Kasumi-1 (cell line): ENCODE measurements around the gene ARID3A.
"Not testable (repeated sequence)": the region's sequence is repeated elsewhere in the genome, so short reads cannot be mapped to it uniquely, and the experiment has no call there.

Experiments
- DNase-seq, 2 experiments: peaks; one replicate each; lab custom pipeline; 2025; lab: John Stamatoyannopoulos, UW

Gene ARID3A

GRCh38 chr19:925526-926322 is at the start of gene ARID3A:
TSS of gene ARID3A (plus strand) at chr19:926035. CDS start at chr19:929529, 3,494 bp downstream.
- peak; percentile 90 to 91 for DNase-seq

DNA sequence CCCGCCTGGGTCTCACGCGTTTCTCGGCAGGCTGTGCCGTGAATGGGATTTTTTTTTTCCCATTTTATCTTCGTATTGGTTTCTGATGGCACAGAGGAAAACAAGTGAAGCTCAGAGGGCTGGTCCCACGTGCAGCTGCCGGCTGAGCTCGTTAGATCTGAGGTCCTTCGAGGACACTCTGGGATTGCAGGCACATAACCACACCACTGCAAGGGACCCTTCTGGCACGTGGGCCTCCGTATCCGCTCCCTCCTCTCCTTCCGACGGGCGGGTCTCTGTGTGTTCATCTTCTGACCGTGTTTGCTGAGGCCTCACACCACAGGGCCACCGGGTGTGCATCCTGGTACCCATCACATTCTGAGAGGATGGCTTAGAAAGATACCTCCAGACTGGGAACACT is 49.7 kb upstream of the ARID3A start:
- DNase-seq: no peak

- DNase-seq: no peak
Measured at GRCh38 chr19:876780-877314, 49.0 kb upstream of the ARID3A start.

DNA sequence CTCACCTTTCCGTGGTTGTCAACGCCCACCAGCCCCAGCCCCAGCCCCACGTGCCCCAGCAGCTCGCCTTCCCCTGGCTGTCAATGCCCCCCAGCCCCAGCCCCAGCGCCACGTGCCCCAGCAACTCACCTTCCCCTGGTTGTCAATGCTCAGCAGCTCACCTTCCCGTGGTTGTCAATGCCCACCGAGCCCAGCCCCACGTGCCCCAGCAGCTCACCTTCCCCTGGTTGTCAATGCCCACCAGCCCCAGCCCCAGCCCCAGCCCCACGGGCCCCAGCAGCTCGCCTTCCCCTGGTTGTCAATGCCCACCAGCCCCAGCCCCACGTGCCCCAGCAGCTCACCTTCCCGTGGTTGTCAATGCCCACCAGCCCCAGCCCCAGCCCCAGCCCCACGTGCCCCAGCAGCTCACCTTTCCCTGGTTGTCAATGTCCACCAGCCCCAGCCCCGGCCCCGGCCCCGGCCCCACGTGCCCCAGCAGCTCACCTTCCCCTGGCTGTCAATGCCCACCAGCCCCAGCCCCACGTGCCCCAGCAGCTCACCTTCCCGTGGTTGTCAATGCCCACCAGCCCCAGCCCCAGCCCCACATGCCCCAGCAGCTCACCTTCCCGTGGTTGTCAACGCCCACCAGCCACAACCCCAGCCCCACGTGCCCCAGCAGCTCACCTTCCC is 47.7 kb upstream of the ARID3A start:
- DNase-seq: not testable (repeated sequence)

GRCh38 chr19:878751-879561 is 46.9 kb upstream of the ARID3A start:
- DNase-seq: not testable (repeated sequence)

DNA sequence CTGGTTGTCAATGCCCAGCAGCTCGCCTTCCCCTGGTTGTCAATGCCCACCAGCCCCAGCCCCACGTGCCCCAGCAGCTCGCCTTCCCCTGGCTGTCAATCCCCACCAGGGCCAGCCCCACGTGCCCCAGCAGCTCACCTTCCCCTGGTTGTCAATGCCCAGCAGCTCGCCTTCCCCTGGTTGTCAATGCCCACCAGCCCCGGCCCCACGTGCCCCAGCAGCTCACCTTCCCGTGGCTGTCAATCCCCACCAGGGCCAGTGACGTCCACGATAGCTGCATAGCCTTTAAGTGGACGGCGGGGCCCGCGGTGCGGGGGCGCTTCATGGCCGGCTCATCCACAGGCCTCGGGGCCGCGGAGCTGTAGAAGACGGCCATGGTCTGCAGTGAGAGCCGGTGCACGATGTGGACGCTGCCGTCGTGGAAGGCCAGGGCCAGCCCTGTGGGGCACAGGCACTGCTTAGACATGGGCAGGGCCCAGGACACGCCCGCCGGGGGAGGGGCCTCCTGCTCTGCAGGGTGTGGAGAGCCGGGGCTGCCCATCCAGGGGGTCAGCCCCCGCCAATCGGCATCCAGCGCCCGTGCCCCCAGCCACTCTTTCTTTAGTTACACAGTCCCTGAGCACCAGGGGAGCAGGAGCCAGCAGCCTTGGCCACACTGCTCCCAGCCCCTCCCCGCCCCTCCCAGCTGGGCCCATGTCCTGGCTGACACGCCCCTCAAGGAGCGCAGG is 46.0 kb upstream of the ARID3A start:
- no peak for DNase-seq

DNA sequence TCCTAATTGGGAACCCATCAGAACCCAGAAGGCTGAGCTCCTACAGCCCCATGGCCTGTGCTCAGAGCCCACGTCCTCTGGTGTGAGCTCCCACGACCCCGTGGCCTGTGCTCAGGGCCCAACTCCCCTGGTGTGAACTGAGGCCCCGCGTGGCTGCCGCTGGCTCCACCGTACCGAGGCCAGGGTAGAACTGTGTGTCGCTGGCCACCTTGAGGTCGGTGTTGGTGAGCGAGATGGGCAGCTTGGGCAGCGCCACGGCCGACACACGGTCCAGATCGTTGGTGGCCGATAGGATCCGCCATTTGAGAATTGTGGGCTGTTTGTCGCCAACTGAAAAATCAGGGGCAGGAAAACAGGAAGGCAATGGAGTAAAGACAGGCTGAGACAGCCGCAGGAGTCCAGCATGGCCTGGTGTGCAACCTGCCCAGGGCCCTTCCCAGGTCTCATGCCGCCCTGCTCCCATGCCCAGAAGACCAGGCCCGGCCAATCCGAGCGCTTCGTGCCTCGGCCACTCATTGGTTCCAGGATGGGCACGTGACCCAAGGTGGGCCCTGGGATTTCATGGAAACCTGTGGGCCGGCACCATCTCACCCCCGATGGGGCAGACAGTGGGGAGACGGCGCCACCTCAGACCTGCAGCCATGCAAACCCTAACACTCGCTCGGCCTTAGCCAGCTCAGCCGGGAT is 44.3 kb upstream of the ARID3A start:
- no peak for DNase-seq

DNA sequence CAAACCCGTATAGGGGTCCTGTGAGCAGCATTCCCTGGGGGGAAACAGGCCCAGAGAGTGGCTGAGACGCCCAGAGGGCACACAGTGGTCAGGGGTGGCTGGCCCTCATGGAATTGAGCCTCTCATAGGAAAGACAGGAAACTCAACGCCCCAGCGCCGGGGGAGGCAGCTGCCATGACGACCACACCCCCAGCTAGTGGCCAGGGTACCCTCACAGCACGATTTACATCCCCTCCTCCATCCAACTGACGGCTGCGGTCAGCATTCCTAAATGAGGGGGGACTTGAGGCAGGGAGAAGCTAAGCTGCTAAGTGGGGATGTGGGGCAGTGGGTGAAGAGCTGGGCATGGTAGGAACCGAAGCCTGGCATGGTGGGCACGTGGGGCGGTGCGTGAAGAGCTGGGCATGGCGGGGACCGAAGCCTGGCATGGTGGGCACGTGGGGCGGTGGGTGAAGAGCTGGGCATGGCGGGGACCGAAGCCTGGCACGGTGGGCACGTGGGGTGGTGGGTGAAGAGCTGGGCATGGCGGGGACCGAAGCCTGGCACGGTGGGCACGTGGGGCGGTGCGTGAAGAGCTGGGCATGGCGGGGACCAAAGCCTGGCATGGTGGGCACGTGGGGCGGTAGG is 42.9 kb upstream of the ARID3A start:
- DNase-seq: no peak

DNA sequence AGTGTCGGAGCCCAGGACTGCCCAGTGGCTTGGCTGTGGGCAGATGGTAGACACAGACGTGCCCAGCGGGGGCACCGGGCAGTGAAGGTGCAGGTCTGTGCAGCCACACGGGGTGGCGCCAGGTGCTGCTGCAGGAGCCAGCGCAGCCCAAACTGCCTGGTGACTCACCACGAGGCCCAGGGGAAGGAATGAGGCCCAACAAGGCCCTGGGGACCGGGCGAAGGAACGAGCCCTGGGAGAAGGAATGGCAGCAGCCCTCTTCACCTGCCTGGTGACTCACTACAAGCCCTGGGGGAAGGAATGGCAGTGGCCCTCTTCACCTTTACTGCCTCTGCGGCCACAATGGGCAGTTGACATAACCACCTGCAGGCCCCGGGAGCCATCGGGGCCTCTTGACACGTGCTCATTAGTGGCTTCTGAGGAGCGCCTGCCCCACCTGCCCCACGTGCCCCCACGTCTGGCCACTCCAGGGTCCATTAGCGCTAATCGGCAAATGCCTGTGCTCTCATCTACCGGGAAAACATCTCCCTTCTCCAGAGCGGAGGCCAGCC is 42.1 kb upstream of the ARID3A start:
- no peak for DNase-seq

- DNase-seq: no peak
Measured at GRCh38 chr19:884420-885211, 41.2 kb upstream of the ARID3A start.

DNA sequence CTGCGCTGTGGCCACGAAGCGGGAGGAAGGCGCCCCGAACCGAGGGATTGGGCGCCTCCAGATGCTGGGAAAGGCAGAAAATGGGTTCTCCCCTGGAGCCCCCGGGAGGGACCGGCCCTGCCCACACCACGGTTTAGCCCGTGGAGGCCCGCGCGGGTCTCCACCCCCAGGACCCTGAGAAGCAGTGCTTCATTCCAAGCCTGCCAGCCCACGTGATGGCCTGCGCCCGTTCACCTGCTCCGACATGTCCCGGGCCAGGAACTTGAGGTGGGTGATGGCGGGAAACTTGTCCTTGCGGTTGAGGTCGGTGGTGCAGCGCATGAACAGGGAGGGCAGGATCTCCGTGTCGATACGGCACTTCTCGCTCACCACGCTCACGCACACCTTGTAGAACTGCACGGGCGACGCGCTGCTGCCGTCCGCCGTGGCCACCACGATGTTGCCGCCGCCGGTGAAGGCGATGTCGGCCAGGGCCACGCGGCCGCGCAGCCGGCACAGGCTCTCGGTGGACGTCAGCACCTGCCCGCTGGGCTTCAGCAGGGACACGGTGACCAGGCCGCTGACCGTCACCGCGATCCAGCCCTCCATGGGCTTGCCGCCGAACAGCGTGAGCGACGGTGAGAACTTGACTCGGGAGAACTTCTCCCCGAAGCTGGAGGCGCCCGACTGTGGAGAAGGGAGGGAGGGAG is 40.2 kb upstream of the ARID3A start:
- no peak for DNase-seq

GRCh38 chr19:887072-887471 is 38.8 kb upstream of the ARID3A start:
- DNase-seq: no peak

DNA sequence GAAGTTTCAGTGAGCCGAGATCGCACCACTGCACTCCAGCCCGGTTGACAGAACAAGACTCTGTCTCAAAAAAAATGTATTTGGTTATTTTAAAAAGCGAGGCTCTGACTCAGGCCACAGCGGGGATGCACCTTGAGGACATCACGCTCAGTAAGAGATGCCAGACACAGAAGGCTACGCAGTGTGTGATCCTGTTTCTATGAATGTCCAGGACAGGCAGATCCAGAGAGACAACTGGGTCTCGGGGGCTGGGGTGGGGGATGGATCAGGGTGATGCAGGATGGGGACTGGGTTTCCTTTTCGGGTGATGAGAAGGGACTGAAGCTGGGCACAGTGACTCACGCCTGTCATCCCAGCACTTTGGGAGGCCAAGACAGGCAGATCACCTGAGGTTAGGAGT is 38.2 kb upstream of the ARID3A start:
- DNase-seq: no peak

- DNase-seq: no peak
Measured at GRCh38 chr19:888581-889385, 37.1 kb upstream of the ARID3A start.

- DNase-seq: no peak
Measured at GRCh38 chr19:889662-890295, 36.1 kb upstream of the ARID3A start.

DNA sequence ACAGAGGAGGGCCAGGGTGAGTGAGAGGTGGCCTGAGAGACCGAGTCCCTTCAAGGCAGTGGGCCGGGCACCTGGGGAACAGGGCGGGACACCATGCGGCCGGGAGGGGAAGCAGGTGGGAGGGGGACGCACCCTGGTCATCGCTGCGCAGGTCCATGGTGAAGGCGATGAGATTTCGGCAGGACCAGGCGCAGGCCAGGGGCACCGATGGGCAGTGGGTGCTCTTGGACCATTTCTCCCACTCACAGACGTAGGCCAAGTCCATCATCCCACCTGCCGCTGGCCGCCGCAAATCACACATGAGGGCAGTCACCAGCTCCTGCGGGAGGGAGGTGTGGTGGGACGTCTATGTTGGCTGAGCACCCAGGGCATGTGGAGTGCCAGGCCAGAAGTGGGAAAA is 35.0 kb upstream of the ARID3A start:
- DNase-seq: no peak

GRCh38 chr19:891421-892200 is 34.2 kb upstream of the ARID3A start:
- DNase-seq: not testable (repeated sequence)
